GM19035 (cell line): ENCODE measurements around the gene SAMD11.

ENCODE experiments used
- ATAC-seq: cut with Tn5 transposase; IDR thresholded peaks from one replicate; pipeline ENCODE4 v1.9.1; 2021; ENCODE audit not compliant: unreplicated experiment

The SAMD11 gene

DNA sequence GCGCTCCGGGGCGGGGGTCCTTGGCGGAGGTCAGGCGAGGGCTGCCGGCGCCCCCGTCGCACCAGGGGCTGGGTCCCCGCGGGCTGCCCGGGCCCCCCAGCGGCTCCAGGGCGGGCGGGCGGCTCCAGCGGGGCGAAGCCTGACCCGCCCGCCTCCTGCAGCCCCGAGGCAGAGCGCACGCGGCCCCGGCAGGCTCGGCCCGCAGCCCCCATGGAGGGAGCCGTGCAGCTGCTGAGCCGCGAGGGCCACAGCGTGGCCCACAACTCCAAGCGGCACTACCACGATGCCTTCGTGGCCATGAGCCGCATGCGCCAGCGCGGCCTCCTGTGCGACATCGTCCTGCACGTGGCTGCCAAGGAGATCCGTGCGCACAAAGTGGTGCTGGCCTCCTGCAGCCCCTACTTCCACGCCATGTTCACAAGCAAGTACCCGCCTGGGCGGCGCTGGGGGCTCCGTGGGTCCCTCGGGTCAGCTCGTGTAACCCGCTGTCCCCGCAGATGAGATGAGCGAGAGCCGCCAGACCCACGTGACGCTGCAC is 37.5 kb downstream of the SAMD11 start:
- no peak for ATAC-seq

DNA sequence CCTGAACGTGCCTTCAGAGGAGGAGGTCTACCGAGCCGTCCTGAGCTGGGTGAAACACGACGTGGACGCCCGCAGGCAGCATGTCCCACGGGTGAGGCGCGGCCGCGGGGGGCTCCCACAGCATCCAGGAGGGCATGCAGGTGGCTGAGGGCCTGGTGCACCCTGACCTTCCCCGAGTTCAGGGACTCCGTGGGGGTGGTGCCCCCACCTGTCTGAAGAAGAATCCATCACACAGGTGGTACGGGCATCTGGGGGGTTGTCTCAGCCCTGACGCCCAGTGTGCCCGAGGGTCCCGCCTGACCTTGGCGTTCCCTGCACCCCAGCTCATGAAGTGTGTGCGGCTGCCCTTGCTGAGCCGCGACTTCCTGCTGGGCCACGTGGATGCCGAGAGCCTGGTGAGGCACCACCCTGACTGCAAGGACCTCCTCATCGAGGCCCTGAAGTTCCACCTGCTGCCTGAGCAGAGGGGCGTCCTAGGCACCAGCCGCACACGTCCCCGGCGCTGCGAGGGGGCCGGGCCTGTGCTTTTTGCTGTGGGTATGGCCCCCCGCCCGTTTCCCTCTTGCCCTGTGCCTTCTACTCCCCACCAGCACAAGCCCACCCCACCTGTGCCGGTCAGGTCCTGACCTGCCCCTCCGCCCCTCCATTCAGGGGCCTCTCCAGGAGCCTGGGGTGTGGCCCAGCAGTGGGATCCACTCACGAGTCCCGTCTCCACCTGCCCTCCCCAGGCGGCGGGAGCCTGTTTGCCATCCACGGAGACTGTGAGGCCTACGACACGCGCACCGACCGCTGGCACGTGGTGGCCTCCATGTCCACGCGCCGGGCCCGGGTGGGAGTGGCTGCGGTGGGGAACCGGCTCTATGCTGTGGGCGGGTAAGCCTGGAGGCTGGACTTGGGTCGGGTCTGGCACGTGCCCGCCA is 38.9 kb downstream of the SAMD11 start:
- ATAC-seq: no peak

DNA sequence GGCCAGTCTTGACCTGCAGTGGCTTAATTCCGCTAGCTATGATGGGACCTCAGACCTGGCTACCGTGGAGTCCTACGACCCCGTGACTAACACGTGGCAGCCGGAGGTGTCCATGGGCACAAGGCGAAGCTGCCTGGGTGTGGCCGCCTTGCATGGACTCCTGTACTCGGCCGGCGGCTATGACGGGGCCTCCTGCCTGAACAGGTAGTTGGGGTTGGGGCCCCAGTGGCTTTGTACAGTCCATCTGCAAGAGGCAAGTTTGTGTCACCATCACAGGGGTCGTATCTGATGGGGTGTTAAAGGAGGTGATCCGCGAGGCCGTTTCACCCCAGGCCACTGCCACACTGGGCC is 39.6 kb downstream of the SAMD11 start:
- no peak for ATAC-seq

DNA sequence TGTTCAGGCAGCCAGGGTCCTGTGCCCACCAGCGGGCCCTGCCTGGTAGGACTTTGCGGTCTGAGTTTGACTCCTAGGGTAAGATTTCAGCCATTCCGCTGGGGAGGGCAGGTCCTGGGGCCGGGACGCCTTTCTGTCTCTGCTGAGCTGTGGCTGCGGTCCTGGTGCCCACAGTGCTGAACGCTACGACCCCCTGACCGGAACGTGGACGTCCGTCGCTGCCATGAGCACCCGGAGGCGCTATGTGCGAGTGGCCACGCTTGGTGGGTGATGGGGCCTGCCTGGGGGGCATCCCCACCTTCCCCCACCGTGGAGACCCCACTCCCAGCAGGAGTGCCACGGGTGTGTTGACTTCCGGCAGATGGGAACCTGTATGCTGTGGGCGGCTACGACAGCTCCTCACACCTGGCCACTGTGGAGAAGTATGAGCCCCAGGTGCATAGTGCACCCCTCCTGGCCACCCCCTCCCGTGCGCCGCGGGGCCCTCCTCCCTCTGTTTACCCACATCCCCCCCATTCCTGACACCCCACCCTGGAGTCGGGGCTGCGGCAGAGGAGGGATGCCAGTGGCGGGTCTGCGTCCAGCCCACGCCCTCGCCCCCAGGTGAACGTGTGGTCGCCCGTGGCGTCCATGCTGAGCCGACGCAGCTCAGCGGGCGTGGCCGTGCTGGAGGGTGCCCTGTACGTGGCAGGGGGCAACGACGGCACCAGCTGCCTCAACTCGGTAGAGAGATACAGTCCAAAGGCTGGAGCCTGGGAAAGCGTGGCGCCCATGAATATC is 40.2 kb downstream of the SAMD11 start:
- ATAC-seq: no peak

DNA sequence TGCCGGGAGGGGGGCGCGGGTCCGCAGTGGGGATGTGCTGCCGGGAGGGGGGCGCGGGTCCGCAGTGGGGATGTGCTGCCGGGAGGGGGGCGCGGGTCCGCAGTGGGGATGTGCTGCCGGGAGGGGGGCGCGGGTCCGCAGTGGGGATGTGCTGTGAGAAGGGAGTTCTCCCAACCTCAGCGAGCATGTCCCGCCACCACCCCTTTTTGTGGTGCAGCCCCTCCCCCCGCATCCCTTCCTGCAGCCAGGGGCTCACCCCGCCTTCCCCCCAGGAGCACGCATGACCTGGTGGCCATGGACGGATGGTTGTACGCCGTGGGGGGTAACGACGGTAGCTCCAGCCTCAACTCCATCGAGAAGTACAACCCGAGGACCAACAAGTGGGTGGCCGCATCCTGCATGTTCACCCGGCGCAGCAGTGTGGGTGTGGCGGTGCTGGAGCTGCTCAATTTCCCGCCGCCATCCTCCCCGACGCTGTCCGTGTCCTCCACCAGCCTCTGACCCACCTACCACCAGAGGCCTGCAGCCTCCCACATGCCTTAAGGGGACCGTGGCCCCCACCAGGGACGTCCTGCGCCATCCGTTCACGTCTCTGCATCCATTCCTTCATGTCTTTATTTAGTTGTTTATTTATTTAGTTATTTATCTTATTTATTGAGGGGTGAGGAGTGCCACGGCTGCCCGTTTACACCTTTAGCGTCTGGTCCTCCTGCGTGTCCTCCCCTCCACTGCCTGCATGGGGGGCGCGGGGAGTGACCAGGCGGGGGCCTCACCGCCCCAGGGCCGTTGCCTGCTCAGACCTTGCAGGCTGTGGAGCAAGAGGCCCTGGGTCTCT is 41.2 kb downstream of the SAMD11 start:
- no peak for ATAC-seq

DNA sequence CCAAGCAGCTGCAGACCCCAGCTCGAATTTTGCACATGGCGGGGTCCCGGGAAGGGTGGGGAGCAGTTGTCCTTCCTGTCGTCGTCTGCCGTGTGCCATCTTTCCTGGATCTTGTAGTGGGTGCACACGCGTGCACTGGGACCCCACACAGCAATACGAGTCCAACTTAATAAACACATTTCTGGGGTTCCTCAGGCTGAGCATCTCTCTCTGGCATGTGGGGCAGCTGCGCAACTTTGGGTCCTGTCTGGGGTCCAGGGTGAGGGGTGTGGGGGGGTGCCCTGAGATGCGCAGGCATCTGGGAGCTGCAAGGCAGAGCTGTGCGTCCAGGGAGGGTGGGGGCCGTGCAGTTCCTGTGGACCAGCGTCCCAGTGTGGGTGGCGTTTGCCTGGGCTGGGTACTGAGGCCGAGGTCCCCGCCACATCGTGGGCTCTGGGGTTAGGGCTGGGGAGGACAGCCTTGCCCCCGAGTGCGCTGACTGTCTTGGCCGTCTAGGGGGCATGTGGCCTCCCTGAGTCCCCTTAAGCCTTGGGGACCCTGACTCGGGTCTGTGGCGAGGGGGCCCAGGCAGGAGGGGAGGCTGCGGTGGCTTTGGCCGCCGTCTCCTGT is 41.9 kb downstream of the SAMD11 start:
- ATAC-seq: no peak

DNA sequence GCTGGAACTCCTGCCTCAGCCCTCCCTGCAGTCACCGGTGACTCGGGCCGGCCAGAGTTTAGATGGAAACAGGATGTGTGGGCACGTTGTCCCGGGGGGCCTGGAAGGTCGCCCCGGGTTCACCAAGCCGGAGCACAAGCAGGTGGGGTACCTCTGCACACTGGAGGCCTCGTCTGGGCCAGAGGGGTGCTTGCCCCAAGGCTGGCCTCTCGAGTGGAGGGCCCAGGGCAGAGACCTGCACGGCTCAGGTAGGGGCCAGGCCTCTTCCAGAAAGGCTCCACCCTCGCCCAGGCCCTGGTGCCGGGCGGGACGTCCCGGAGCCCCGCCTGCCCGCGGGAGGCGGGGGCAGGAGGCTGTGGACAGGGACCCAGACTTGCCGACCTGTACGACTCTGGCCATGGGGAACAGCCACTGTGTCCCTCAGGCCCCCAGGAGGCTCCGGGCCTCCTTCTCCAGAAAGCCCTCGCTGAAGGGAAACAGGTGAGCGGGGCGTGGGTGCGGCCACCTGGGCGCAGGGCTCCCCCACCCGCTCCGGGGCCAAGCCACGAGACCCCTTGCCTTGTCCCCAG is 42.5 kb downstream of the SAMD11 start, which contains the start of gene PLEKHN1:
PLEKHN1 (plus strand) TSS at position 348 of the 569 bp plus-strand sequence; CDS start at position 398, 50 bp downstream.
- peak; percentile 36 for ATAC-seq

DNA sequence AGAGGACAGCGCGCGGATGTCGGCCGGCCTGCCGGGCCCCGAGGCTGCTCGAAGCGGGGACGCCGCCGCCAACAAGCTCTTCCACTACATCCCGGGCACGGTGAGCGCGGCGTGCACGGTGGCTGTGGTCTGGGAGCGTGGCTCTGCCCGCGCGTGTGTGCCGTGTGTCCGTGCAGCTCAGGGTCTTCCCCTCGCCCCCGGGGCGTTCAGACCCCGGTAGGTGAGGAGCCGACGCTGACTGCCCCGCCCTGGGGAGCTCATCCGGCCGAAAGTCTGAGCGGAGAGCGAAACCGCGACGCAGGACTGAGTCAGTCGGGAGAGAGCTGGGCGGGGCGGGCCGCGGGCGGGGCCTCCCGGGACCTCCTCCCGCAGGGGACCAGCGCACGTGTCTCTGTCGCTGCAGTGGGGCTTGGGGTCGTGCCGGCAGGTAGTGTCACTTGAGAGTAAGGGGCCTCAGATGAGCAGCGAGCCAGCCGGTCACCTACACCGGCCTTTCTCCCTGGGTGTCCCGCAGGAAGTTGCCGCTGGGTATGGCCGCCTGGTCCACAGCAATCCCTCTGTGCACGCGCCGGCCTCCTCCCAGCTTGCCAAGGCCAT is 43.1 kb downstream of the SAMD11 start:
- peak; percentile 58 for ATAC-seq

DNA sequence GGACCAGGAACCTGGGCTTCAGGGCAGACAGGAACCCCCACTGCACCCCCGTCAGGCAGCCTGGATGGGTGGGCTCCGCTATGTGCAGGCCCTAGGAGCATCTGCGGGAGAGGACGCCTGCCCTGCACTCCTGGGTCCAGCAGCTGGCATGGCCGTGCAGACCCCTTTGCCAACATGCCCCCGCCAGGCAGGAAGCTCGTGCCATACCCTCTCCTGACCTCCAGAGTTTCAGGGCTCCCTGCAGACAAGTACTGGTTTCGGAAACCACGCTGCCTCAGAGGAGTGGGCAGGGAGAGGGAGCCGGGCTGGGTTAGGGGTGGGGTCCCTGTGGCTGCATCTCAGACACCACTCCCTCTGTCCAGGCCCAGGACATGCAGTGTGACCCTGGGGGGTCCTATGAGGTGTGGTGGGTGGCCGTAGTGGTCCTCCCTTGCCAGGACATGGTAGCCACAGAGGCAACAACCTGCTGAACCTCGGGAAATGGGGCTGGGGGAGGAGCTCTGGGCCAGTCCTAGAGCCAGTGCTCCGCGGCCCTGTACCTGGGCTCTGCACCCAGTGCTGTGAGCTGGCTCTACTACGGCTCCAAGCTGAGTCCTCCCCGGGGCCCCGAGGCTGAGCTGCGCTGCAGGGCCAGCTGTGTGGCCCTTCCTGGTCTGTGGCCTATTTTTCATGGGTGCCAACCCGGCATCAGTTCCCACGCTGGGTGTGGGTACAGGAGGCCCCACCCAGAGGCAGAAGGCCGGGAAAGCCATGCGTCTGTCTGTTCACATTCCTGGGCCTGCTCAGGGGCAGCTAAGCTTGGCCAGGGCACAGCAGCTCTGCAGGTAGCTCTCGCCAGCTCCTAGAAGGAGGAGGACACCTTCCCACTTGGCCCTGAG is 44.0 kb downstream of the SAMD11 start:
- no peak for ATAC-seq

DNA sequence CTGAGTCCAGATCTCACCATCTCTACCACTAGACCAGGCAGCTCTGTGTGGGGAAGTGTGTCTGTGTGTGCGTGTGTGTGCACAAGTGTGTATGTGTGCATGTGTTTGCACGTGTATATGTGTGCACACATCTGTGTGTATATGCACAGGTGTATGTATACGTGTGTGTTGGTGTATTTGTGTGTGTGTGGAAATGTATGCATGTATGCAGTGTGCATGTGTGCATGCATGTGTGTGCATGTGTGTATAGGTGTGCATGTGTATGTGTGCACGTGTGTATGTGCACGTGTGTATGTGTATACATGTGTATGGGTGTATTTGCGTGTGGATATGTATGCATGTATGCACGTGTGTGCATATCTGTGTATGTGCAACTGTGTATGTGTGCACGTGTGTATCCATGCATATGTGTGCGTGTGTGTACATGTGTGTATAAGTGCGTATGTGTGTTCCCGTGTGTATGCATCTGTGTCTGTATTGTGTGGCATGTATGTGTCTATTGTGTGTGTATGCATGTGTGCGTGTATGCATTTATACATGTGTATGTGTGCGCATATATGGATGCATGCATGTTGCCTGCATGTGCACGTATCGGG is 45.6 kb downstream of the SAMD11 start:
- no peak for ATAC-seq

DNA sequence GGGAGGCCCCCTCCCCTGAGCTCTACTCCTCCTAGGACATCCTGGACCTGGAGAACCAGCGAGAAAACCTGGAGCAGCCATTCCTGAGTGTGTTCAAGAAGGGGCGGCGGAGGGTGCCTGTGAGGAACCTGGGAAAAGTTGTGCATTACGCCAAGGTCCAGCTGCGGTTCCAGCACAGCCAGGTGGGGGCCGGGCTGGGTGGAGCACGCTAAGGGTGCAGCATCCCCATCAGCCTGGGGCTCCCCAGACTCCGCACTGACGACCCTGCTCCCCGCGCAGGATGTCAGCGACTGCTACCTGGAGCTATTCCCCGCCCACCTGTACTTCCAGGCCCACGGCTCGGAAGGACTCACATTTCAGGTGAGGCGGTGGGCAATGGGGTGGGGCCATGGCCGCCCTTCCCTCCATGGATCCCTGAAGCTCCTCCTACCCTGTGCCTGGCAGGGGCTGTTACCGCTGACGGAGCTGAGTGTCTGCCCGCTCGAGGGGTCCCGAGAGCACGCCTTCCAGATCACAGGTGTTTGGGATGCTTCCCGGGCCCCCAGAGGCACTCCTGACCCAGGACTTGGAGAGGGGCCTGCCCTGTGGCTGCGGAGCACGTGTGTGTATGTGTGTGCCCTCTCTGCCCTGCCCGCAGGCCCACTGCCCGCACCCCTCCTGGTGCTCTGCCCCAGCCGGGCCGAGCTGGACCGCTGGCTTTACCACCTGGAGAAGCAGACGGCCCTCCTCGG is 46.7 kb downstream of the SAMD11 start:
- no peak for ATAC-seq

DNA sequence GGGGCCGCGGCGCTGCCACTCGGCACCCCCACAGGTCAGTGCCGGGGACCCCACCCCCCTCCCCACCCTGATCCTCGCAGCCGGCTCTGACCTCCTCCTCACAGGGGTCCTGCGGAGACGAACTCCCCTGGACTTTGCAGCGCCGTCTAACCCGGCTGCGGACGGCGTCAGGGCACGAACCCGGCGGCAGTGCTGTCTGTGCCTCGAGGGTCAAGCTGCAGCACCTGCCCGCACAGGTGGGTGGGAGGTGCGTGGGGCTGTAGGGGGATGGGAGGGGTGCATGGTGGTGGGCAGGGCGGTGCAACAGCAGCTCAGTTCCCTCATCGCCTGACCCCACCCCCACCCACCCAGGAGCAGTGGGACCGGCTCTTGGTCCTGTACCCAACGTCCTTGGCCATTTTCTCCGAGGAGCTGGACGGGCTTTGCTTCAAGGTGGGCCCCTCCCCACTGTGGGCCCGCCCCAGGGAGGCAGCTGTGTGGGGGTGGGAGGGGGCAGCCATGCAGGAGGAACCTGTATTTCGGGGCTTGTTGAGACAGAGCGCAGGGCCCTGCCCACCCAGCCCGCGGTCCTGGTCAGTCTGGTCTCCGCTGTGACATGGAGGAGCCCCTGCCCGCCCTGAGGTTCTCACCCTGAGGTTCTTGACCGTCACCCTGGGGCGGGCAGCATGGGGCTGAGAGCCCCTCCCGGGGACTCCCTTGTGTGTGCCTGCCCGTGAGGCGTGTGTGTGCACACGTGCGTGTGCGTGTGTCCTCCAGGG is 47.4 kb downstream of the SAMD11 start:
- no peak for ATAC-seq

DNA sequence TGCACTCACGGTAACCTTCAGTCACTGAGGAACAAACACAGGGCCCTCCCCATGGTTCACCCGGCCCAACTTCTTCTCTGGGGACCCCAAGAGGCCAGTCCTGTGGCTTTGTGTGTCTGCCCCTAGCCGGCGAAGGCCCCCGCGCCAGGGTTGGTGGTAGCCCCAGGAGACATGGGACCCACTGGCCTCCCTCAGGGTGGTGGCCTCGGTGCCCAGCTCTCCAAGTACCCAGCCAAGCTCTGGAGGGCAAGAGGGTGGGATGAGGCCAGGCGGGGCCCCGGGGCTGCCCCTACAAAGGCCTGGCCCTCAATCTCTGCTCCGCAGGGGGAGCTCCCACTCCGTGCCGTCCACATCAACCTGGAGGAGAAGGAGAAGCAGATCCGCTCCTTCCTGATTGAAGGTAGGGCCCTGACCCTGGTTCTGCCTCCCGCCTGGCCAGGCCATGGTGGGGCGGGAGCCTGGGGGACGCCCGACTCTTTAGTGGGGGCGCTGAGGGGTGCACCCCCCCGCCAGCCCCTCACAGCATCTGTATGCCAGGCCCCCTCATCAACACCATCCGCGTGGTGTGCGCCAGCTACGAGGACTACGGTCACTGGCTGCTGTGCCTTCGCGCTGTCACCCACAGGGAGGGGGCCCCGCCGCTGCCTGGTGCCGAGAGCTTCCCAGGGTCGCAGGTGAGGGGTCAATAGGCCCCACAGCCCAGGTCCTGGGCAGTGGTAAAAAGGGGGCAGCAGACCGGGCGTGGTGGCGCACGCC is 48.2 kb downstream of the SAMD11 start:
- no peak for ATAC-seq

DNA sequence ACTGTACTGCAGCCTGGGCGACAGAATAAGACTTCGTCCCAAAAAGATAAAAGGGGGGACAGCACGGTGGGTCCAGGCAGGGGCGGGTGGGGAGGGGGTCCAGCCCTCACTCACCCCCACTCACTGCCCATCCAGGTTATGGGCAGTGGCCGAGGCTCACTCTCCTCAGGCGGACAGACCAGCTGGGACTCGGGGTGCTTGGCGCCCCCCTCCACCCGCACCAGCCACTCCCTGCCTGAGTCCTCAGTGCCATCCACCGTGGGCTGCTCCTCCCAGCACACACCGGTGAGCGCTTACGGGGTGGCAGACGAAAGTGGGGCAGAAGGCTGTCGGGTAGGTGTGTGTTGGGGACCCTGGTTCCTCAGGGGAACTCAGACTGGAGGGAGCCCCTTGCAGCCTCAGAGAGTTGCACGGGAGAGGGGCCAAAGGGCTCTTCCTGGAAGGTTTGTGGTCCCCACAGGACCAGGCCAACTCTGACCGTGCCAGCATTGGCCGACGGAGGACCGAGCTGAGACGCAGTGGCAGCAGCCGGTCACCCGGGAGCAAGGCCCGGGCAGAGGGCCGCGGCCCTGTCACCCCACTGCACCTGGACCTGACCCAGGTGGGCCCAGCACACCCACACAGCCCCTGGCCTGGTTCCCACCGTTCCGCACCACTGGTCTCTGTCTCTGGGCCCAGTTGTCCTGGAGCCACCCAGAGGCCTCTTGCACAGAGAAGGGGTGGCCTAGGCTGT is 49.2 kb downstream of the SAMD11 start:
- no peak for ATAC-seq

DNA sequence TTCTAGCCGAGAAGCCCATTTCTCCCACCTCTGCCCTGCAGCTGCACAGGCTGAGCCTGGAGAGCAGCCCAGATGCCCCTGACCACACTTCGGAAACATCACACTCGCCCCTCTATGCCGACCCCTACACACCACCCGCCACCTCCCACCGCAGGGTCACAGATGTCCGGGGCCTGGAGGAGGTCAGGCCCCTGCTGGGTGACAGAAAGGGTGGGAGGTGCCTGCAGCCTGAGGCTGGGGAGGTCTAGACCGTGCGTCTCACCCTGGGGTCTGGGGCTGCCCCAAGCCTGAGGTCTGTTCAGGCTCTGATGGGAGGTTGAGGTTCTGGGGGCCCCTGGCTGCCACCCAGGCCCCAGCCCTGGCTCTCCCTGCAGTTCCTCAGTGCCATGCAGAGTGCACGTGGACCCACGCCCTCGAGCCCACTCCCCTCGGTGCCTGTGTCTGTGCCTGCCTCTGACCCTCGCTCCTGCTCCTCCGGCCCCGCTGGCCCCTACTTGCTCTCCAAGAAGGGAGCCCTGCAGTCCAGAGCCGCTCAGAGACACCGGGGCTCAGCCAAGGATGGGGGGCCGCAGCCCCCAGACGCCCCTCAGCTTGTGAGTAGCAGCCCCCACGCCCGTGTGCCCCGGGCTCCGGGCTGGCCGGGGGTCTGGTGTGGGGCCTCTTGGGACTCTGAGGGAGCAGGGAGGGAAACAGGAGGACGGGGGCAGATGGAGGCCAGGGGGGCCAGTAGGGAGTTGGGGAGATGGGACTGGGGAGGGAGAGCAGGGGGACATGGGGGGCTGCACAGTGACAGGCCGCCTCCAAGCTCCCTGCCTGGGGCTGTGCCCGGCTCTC is 50.0 kb downstream of the SAMD11 start:
- no peak for ATAC-seq
